Activated T-helper 17 cell treated with anti-CD3 and anti-CD28 coated beads, Interleukin-2, amount 50 U/mL, for 72 hours (primary cell): ENCODE measurements around the gene PEPD. TPM values are rescaled to one million over a fixed set of nuclear protein-coding genes. Genes with fewer than 3 reads are reported as not detected.

Experiments used
- ATAC-seq: fragments of 150-1000 bp; cut with Tn5 transposase; replicated peaks from 2 replicates; pipeline ENCODE4 v1.10.0; 2021; ENCODE audit warnings: mild to moderate bottlenecking, moderate library complexity
- H3K27ac Mint-ChIP-seq: one replicate; pipeline ENCODE4 v1.8.0; 2022; ENCODE audit warnings: mixed read lengths
- H3K27me3 Mint-ChIP-seq: one replicate; pipeline ENCODE4 v1.8.0; 2022; ENCODE audit warnings: mixed read lengths
- H3K36me3 Mint-ChIP-seq: one replicate; pipeline ENCODE4 v1.8.0; 2022; ENCODE audit warnings: low read depth, mild to moderate bottlenecking, mixed read lengths
- H3K4me1 Mint-ChIP-seq: one replicate; pipeline ENCODE4 v1.8.0; 2022; ENCODE audit warnings: mixed read lengths
- H3K4me3 Mint-ChIP-seq: one replicate; pipeline ENCODE4 v1.8.0; 2022; ENCODE audit warnings: mild to moderate bottlenecking, mixed read lengths
- H3K9me3 Mint-ChIP-seq: one replicate; pipeline ENCODE4 v1.8.0; 2022; ENCODE audit warnings: mixed read lengths
- total RNA-seq, 2 donors: library from RNA; stranded (reverse); gene quantifications; one replicate each; pipeline ENCODE4 v1.2.3, GENCODE V29; 2022

The PEPD gene
- total RNA-seq, 2 donors from 2014 or later = 16.4 to 33.1 TPM

DNA sequence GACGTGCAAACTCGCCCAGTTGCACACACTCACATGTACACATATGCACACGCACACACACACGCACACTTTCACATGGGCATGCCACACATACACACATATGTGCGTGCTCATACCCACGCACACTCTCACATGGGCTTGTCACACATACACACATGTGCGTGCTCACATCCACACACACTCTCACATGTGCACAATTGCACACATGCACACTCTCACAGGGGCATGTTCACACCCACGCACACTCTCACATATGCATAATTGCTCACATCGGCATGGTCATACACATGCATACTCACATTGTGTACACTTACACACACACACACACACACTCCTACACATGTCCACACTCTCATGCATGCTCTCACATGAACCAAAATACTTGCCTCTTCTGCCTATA is 32.8 kb upstream of the PEPD start:
- no peaks in the 10 kb centered on the region for H3K4me1 Mint-ChIP-seq
- H3K27ac Mint-ChIP-seq = no peak overlapping the region
- no peak overlapping the region for H3K4me3 Mint-ChIP-seq
- no peak for ATAC-seq
- H3K9me3 Mint-ChIP-seq = no peaks in the 10 kb centered on the region
- H3K27me3 Mint-ChIP-seq = no peaks in the 10 kb centered on the region
- no peaks in the 10 kb centered on the region for H3K36me3 Mint-ChIP-seq

DNA sequence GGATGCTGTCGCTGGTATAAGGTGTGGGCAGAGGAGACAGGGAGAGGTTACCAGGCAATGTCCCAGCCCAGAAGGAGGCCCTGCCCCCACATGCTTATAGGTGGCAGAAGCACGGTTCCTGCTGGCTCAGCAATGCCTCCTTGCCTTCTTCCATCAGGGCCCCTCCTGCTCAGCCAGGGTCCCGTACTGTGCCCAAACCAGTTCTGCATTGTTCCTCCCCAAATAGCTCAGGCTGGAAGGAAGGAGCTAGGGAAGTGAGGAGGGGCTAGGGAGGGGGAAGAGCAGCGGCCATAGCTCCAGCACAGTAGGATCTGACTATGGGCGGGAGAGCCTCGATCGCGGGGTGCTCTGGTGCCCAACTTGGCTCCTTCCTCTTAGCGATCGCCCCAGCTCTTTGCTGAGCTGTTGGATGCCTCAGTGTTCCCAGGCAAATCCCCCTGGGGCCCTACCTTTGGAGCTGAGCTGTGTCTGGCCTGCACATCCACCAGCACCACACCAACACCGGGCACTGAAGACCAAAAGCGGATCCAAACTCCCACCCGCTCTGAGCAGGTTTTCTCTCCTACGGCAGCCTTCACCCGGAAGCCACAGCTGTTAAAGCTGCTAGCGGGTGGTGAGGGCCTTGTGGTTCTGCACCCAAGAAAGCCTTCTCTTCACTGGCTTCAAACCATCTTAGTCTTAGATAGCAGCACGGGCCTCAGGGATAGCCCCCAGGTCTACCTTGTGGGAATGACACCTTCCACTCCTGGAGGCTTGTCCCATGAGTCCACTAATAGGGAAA is 32.1 kb upstream of the PEPD start:
- Mint-ChIP-seq H3K4me1 (no peaks in the 10 kb centered on the region), H3K36me3 (no peaks in the 10 kb centered on the region), H3K27me3 (no peaks in the 10 kb centered on the region), H3K4me3 (no peak overlapping the region), H3K27ac (no peak overlapping the region), H3K9me3 (no peaks in the 10 kb centered on the region)
- no peak for ATAC-seq

DNA sequence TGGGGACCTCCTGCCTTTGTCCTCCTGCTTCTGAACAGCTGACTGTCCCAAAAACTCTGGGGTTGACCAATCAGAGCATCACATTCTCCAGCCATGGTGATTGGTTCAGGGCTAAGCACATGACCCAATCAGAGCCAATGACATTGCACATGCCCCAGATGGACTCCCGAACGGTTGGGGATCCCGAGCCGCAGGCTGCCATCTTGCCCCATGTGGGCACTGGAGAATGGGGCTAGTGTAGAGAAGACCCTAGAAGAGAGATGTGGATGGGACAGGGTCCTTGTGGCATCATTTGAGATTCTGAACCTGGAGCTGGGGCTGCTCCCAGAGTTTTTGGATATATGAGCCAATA is 31.3 kb upstream of the PEPD start:
- no peak overlapping the region for H3K4me3 Mint-ChIP-seq
- ATAC-seq = no peak
- no peak overlapping the region for H3K27ac Mint-ChIP-seq
- H3K9me3 Mint-ChIP-seq = no peaks in the 10 kb centered on the region
- H3K27me3 Mint-ChIP-seq = no peaks in the 10 kb centered on the region
- H3K4me1 Mint-ChIP-seq = no peaks in the 10 kb centered on the region
- H3K36me3 Mint-ChIP-seq = no peaks in the 10 kb centered on the region

DNA sequence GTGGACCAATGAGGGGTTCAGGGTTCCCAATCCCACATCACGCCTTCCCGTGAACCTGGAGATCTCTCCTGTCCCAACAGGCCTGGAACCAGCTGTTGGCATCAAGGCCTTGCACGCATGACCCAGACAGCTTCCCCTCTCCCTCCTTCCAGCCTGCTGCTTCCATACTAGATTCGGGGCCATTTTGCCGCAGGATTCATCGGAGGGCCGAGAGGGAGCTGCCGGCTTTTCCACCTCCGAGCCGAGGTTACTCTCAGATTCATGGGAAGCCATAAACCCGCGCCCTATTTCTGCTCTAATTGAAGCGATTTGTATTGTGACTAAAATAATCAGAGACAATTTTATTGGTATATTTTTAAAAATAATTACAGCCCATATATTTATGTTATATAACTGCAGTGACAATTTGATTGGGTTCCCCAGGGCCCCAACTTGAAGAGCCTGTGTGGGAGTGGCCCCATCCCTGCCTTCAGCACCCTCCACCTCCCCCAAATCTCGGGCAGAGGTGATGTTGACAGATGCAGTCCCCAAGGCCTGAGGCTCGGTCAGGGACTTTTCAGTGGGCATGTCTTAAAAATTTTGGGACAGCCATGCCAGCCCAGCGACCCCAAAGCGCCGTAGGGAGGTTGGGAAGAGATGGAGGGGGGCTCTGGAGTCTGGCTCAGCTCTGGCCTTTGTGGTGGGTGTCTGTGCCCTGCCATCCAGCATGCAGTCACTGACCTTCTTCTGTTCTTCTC is 30.8 kb upstream of the PEPD start:
- no peak for ATAC-seq
- H3K4me1 Mint-ChIP-seq = no peaks in the 10 kb centered on the region
- H3K27ac Mint-ChIP-seq = no peak overlapping the region
- no peaks in the 10 kb centered on the region for H3K9me3 Mint-ChIP-seq
- no peak overlapping the region for H3K4me3 Mint-ChIP-seq
- H3K36me3 Mint-ChIP-seq = no peaks in the 10 kb centered on the region
- H3K27me3 Mint-ChIP-seq = no peaks in the 10 kb centered on the region

DNA sequence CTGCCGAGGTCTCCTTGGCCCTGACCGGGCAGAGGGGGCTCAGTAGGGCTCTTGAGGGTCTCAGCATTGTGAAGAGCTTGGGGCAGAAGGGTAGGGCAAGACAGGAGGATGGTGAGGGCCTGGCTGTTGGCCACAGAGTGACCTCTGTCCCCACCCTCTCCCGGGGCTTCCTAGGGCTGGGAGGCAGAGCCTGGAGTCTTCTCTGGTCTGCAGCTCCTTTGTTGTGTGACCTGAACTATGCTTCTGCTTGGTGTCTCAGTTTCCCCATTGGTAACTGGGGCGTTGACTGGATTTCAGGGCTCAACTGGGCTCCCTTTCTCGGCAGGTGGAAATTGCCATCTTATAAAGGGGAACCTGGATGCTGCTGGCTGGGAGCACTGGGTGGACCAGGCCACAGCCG is 30.1 kb upstream of the PEPD start:
- H3K27ac Mint-ChIP-seq = no peak overlapping the region
- no peaks in the 10 kb centered on the region for H3K4me1 Mint-ChIP-seq
- no peaks in the 10 kb centered on the region for H3K9me3 Mint-ChIP-seq
- no peaks in the 10 kb centered on the region for H3K27me3 Mint-ChIP-seq
- no peak for ATAC-seq
- H3K36me3 Mint-ChIP-seq = no peaks in the 10 kb centered on the region
- H3K4me3 Mint-ChIP-seq = no peak overlapping the region

DNA sequence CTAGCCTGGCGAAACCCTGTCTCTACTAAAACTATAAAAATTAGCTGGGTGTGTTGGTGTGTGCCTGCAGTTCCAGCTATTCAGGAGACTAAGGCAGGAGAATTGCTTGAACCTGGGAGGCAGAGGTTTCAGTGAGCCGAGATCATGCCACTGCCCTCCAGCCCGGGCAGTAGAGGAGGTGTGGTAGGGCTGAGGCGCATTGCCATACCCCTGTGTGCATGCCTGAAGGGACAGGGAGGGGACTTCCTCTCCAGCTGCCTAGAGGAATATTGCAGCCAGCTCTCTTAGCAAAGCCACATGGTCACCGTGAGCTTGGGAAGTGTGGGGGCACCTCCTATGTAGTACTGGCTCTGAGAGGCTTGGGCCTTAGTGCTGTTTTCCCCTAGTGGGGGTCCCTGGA is 29.2 kb upstream of the PEPD start:
- Mint-ChIP-seq H3K4me1 (no peaks in the 10 kb centered on the region), H3K36me3 (no peaks in the 10 kb centered on the region), H3K27ac (no peak overlapping the region)

DNA sequence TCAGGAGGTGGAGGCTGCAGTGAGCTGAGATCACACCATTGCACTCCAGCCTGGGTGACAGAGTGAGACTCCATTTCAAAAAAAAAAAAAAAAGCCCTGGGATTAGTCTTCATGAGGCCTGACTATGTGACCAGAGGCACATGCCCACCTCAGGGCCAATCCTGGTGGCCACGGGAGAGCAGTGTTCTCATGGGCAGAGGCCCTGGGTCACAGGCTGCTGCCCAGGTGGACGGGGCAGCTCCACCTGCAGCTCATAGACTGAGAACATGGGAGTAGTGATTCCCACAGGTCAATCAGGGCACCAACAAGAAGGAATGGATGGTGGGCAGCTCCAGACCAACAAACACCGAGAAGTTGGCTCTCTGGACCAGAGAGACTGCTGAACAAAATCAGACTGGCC is 26.1 kb upstream of the PEPD start:
- Mint-ChIP-seq H3K36me3 (no peaks in the 10 kb centered on the region), H3K27me3 (peaks cover 5% of the 10 kb centered on the region), H3K9me3 (no peaks in the 10 kb centered on the region), H3K27ac (no peak overlapping the region), H3K4me3 (no peak overlapping the region), H3K4me1 (no peaks in the 10 kb centered on the region)
- no peak for ATAC-seq

More for the DNA sequence above, 29.2 kb upstream of the PEPD start:
- Mint-ChIP-seq H3K4me3 (no peak overlapping the region), H3K27me3 (no peaks in the 10 kb centered on the region), H3K9me3 (no peaks in the 10 kb centered on the region)
- no peak for ATAC-seq

DNA sequence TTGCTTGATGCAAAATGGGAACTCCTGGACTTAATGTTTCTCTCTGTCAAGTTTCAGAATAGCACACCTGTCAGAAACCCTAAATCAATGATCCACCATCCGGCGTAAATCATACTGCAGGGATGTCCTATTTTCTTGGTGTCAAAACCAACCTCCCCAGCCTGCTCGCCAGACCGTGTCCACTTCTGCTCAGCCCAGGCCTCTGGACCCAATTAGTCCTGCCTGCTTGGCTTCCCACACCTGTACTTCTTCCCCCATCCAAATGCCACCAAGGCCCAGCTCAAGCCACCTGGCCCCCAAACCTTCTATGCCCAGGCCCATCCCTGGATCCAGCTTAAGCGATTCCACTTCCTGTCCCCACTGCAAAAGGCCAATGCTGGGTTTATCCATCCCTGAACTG is 25.1 kb upstream of the PEPD start:
- H3K4me1 Mint-ChIP-seq = no peaks in the 10 kb centered on the region
- H3K27ac Mint-ChIP-seq = no peak overlapping the region
- H3K9me3 Mint-ChIP-seq = no peaks in the 10 kb centered on the region

DNA sequence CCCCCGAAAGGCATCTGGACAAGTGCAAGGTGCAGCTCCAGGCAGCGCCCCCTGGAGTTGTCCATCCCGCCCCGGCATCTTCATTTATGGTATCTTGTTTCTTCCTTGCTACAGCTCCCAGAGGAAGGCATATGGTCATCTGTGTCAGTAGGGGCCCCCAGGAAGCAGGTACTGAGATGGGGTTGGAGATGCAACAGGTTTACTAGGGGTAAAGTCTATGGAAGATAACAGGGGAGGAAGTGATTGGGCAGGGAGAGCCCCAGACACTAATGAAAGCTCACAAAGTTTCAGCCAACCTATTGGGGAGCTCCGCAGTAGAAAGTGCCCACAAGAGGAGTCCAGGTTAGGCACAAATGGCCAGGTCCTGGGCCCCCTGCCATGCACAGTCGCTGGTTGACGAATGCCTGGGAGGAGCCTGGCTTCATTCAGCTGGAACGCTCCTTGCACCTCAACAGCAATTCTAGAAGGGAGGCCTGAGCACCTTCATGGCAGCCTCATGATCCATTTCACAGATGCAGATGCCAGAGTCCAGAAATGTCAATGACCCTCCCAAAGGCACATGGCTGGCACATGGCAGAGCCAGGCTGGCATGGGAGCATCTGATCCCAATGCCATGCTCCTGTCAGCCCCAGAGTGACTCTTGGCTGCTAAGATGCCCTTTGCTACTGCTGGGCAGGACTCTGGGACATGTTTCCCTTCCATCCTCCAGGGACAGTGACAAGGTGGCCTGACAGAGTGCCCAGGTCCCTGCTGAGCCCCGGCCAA is 23.8 kb upstream of the PEPD start:
- H3K27me3 Mint-ChIP-seq = peaks cover 17% of the 10 kb centered on the region
- no peak for ATAC-seq
- no peaks in the 10 kb centered on the region for H3K4me1 Mint-ChIP-seq
- no peaks in the 10 kb centered on the region for H3K36me3 Mint-ChIP-seq
- no peak overlapping the region for H3K27ac Mint-ChIP-seq
- no peak overlapping the region for H3K4me3 Mint-ChIP-seq
- H3K9me3 Mint-ChIP-seq = no peaks in the 10 kb centered on the region

More for the DNA sequence above, 25.1 kb upstream of the PEPD start:
- H3K27me3 Mint-ChIP-seq = peaks cover 12% of the 10 kb centered on the region
- no peak overlapping the region for H3K4me3 Mint-ChIP-seq
- H3K36me3 Mint-ChIP-seq = no peaks in the 10 kb centered on the region
- ATAC-seq = no peak

DNA sequence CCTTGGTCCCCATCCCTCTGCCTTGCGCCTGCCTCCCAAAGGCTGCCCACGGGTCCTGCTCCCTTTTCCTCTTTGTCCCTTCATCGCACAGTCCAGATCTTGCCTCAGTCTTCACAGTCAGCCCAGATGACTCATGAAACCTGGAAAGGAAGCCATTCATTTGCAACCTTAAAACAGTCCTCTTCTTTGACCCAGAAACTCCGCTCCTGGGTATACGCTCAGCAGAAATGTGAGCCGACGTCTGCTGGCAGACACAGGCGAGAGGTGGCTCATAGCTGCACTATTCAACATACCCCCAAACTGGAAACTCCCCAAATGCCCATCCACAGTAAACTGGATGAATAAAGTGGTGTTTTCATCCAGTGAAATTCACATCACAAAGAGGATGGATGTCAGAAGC is 13.6 kb upstream of the PEPD start:
- Mint-ChIP-seq H3K4me3 (no peak overlapping the region), H3K27me3 (peaks cover 15% of the 10 kb centered on the region), H3K9me3 (no peaks in the 10 kb centered on the region), H3K4me1 (no peaks in the 10 kb centered on the region), H3K27ac (no peak overlapping the region), H3K36me3 (no peaks in the 10 kb centered on the region)
- ATAC-seq = no peak

DNA sequence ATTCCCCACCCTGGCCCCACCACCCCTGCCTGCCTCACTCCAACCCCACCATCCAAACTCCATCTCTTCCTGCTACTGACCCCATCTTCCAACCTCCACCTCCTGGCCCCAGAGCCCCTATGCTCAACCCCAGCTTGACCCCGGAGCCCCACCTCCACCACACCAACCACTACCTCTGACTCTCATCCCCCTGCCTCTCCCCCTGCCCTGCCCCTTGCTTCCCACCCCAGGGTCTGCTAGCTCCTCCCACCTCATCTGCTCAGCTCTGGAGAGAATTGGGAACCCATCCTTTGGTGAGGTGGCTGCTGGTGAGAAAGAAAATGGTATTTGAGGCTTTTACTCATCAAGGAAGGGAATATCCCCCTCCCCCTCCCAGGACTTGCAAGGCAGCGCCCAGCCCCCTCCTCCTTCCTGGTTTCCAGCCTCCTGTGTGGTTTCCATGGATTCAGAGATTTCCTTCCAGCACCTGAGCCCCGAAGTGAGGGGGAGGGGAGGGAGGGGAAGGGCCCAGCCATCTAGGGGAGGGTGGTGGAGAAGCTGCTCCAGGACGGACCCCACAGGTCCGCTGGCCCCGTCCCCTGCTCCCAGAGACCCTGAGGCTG is 11.4 kb upstream of the PEPD start:
- no peak for ATAC-seq
- no peak overlapping the region for H3K27ac Mint-ChIP-seq
- no peak overlapping the region for H3K4me3 Mint-ChIP-seq
- peaks cover 15% of the 10 kb centered on the region for H3K27me3 Mint-ChIP-seq
- H3K36me3 Mint-ChIP-seq = no peaks in the 10 kb centered on the region
- H3K4me1 Mint-ChIP-seq = no peaks in the 10 kb centered on the region
- H3K9me3 Mint-ChIP-seq = no peaks in the 10 kb centered on the region

DNA sequence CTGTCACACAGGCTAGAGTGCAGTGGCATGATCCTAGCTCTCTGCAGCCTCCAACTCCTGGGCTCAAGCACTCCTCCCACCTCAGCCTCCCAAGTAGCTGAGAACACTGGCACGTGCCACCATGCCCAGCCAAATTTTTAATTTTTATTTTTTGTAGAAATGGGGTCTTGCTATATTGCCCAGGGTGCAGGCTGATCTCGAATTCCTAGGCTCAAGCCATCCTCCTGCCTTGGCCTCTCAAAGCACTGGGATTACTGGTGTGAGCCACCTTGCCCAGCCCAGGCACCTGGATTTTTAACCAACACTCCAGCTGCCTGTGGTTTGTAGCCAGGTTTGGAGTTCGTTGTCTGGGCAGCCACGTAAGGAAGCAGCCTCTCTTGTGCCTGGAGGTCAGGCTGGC is 9.3 kb upstream of the PEPD start:
- Mint-ChIP-seq H3K27me3 (peaks cover 8% of the 10 kb centered on the region), H3K4me1 (no peaks in the 10 kb centered on the region), H3K9me3 (no peaks in the 10 kb centered on the region), H3K36me3 (no peaks in the 10 kb centered on the region), H3K27ac (no peak overlapping the region), H3K4me3 (no peak overlapping the region)
- no peak for ATAC-seq

DNA sequence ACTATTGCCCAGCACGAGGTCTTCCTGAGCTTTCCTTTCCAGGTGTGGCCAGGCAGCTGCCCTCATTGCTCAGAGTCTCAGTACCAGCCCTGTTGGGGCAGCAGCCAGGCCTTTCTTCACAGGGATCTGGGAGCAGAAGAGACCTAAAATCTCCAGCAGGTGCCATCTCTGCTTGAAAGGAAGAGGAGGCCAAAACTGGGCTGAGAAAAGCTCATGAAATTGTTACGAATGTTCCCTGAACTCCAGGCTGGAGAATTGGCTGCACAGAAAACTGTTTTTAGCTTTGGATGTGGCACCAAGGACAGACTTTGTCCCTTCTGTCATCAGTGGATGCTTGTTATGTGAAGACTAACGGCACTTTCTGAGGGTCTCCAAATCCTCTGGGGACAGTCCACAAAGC is 8.7 kb upstream of the PEPD start:
- no peak overlapping the region for H3K4me3 Mint-ChIP-seq
- H3K27ac Mint-ChIP-seq = no peak overlapping the region
- H3K27me3 Mint-ChIP-seq = peaks cover 7% of the 10 kb centered on the region
- no peaks in the 10 kb centered on the region for H3K9me3 Mint-ChIP-seq
- H3K36me3 Mint-ChIP-seq = no peaks in the 10 kb centered on the region
- H3K4me1 Mint-ChIP-seq = no peaks in the 10 kb centered on the region
- no peak for ATAC-seq

DNA sequence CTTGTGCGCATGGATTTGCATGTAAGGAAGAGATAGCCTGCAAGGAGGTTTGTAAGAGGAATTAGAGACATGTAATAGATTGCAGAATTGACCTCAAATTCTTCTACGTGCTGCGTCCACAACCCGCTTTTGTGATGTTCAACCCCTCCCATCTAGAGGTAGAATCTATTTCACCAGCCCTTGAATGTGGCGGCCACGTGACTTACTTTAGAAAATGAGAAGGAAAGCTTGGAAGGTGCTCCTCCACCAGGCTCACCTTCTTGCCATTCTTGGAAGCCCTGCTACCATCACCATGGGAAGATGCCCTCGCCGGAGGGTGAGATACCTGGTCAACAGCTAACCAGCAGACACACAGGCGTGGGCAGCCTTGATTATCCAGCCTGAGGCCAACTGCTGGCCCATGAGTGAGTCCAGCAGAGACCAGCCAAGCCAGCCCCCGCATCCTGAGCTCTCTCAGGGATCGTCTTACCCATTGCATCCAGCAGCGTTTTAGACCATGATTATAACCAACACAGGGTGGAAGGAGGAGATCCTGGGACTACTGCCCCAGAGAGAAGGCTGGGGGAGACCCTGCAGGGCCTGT is 7.6 kb upstream of the PEPD start:
- H3K9me3 Mint-ChIP-seq = no peaks in the 10 kb centered on the region
- no peak overlapping the region for H3K27ac Mint-ChIP-seq
- no peaks in the 10 kb centered on the region for H3K36me3 Mint-ChIP-seq
- H3K4me3 Mint-ChIP-seq = no peak overlapping the region
- H3K27me3 Mint-ChIP-seq = peaks cover 4% of the 10 kb centered on the region
- H3K4me1 Mint-ChIP-seq = no peaks in the 10 kb centered on the region
- no peak for ATAC-seq
